ENCODE measurements around the gene DISC1. TPM values are rescaled to one million over a fixed set of nuclear protein-coding genes. Genes with fewer than 3 reads are reported as not detected.
A peak's percentile ranks its signal among the peaks of the same experiment; 100 is the strongest.

DISC1 gene
- total and polyA plus RNA-seq, 2 of the 13 experiments (the other 11 are each of a cell fraction or from before 2014, with no cell fraction given) = 4.2 to 4.6 TPM

GRCh38 chr1:231626535-231626950 is at the start of gene DISC1 (continued):
- TF ChIP-seq PATZ1 (CRISPR knock-in tag; IDR thresholded peaks at IDR 0.05) (peak; percentile 88), ZNF407 (CRISPR knock-in tag; IDR thresholded peaks at IDR 0.05; ENCODE audit: not compliant biosample characterization) (no peak), MTA1 (CRISPR knock-in tag; IDR thresholded peaks at IDR 0.05; ENCODE audit: borderline replicate concordance) (no peak), HOMEZ (CRISPR knock-in tag; IDR thresholded peaks at IDR 0.05; ENCODE audit: low read depth) (0 out of 2 replicates have a peak, but pooled peaks have one; percentile 12), MXD3 (CRISPR knock-in tag; IDR thresholded peaks at IDR 0.05) (peak; percentile 62; the same call in 1 of the 2 replicates), HNRNPLL (IDR thresholded peaks at IDR 0.05; ENCODE audit: low read depth, low read length, poor library complexity, severe bottlenecking) (peak; percentile 69), NBN (conservative IDR thresholded peaks at IDR 0.05) (no peak), ZNF749 (CRISPR knock-in tag; IDR thresholded peaks at IDR 0.05; ENCODE audit: borderline replicate concordance) (no peak), ZBTB7A (CRISPR knock-in tag; IDR thresholded peaks at IDR 0.05) (peak; percentile 91), NRL (CRISPR knock-in tag; IDR thresholded peaks at IDR 0.05; ENCODE audit: borderline replicate concordance) (no peak), ASH2L (IDR thresholded peaks at IDR 0.05; ENCODE audit: insufficient read length, low read depth, low read length) (peak; percentile 37)
- TF ChIP-seq, protein P1, sequence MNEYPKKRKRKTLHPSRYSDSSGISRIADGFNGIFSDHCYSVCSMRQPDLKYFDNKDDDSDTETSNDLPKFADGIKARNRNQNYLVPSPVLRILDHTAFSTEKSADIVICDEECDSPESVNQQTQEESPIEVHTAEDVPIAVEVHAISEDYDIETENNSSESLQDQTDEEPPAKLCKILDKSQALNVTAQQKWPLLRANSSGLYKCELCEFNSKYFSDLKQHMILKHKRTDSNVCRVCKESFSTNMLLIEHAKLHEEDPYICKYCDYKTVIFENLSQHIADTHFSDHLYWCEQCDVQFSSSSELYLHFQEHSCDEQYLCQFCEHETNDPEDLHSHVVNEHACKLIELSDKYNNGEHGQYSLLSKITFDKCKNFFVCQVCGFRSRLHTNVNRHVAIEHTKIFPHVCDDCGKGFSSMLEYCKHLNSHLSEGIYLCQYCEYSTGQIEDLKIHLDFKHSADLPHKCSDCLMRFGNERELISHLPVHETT (CRISPR knock-in tag; conservative IDR thresholded peaks at IDR 0.05) = peak; percentile 30; the same call in 1 of the 2 replicates
